Measurements from ENCODE around the gene ARPC2.

GRCh38 chr2:218256612-218257350 lies 39.8 kb downstream of the ARPC2 start:
- TF ChIP-seq CTCF (conservative IDR thresholded peaks at IDR 0.05) (no peak), EZH2 (IDR thresholded peaks at IDR 0.05; ENCODE audit: low read depth) (no peak)
